Measurements from ENCODE around the gene POLR2E.

DNA sequence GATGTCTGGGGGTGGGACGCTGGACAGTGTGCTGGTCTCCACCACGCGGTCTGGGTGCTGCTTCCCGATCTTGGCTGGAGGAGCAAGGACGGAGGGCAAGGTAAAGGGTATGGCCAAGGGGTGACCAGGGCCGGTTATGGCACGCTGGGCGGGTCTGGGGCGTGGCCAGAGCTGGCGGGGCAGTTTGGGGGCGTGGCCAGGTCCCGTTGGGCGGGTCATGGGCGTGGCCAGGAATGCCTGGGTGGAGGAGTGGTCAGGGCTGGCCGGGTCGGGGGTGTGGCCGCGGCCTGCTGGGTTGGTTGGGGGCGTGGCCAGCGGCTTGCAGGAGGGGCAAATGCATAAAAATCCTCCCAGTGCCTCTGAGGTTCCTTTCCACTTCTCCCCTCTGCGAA, 27.8 kb upstream of the POLR2E start:
- TF ChIP-seq EZH2 (IDR thresholded peaks at IDR 0.05; ENCODE audit: borderline replicate concordance, insufficient read depth, low read depth, low read length, poor library complexity, severe bottlenecking), result no peak
- TF ChIP-seq, protein P1, sequence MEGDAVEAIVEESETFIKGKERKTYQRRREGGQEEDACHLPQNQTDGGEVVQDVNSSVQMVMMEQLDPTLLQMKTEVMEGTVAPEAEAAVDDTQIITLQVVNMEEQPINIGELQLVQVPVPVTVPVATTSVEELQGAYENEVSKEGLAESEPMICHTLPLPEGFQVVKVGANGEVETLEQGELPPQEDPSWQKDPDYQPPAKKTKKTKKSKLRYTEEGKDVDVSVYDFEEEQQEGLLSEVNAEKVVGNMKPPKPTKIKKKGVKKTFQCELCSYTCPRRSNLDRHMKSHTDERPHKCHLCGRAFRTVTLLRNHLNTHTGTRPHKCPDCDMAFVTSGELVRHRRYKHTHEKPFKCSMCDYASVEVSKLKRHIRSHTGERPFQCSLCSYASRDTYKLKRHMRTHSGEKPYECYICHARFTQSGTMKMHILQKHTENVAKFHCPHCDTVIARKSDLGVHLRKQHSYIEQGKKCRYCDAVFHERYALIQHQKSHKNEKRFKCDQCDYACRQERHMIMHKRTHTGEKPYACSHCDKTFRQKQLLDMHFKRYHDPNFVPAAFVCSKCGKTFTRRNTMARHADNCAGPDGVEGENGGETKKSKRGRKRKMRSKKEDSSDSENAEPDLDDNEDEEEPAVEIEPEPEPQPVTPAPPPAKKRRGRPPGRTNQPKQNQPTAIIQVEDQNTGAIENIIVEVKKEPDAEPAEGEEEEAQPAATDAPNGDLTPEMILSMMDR (IDR thresholded peaks at IDR 0.05), result no peak

Data from B cell (primary cell).